HL-60 (cell line): ENCODE results near the gene USP20.

Source experiments
- DNase-seq, 2 experiments: peaks; one replicate each; pipeline ENCODE4 v3.0.0-alpha.2; 2010 to 2020; ENCODE audit warnings: low read depth in 1 of 2, low spot score in 1 of 2
- H3K27ac ChIP-seq: fragments of 250-450 bp; sonication (Bioruptor Pico); replicated peaks from 2 replicates; pipeline ENCODE4 v1.5.1; 2020; ENCODE audit warnings: mild to moderate bottlenecking, moderate library complexity
- H3K27me3 ChIP-seq: fragments of 250-450 bp; sonication (Bioruptor Pico); 2 replicates; pipeline ENCODE4 v1.5.1; 2021; ENCODE audit warnings: mild to moderate bottlenecking, moderate library complexity; ENCODE audit not compliant: insufficient read depth, poor library complexity, severe bottlenecking
- H3K4me3 ChIP-seq: replicated peaks from 2 replicates; pipeline ENCODE4 v1.5.1; 2011; ENCODE audit warnings: mild to moderate bottlenecking, control low read depth, low read length; ENCODE audit not compliant: insufficient read depth
- CTCF ChIP-seq: IDR thresholded peaks from one replicate; pipeline ENCODE4 v1.5.1; 2011; ENCODE audit warnings: low read length, control low read depth, inconsistent platforms; ENCODE audit not compliant: insufficient read depth
- GABPA ChIP-seq: IDR thresholded peaks from 2 replicates; pipeline ENCODE4 v1.6.1; 2012; ENCODE audit warnings: low read depth
- POLR2AphosphoS5 ChIP-seq: IDR thresholded peaks from 2 replicates; pipeline ENCODE4 v1.6.1; 2012; ENCODE audit warnings: low read depth
- REST ChIP-seq: IDR thresholded peaks from 2 replicates; pipeline ENCODE4 v1.6.1; 2012; ENCODE audit warnings: low read depth; ENCODE audit not compliant: insufficient replicate concordance
- SPI1 ChIP-seq: IDR thresholded peaks from 2 replicates; pipeline ENCODE4 v1.6.1; 2012; ENCODE audit warnings: low read depth, mild to moderate bottlenecking, borderline replicate concordance

The USP20 gene

GRCh38 chr9:129822898-129823541 lies 12.2 kb upstream of the USP20 start:
- Histone ChIP-seq H3K27ac (peak overlapping the region; percentile 55), H3K4me3 (peak overlapping the region; percentile 67), H3K27me3 (no peaks in the 10 kb centered on the region)
- no peak for TF ChIP-seq SPI1
- TF ChIP-seq CTCF, result no peak
- no peak for TF ChIP-seq REST
- TF ChIP-seq GABPA, result no peak
- TF ChIP-seq POLR2AphosphoS5, result no peak
- peak in 1 of 2 experiments; percentile 71 for DNase-seq

GRCh38 chr9:129823542-129823934 lies 11.7 kb upstream of the USP20 start:
- Histone ChIP-seq H3K4me3 (peak overlapping the region; percentile 67), H3K27ac (peak overlapping the region; percentile 95), H3K27me3 (no peaks in the 10 kb centered on the region)
- DNase-seq, result no peak
- no peak for TF ChIP-seq SPI1
- no peak for TF ChIP-seq CTCF
- TF ChIP-seq GABPA, result no peak
- TF ChIP-seq REST, result no peak
- no peak for TF ChIP-seq POLR2AphosphoS5

GRCh38 chr9:129823935-129824601 lies 11.2 kb upstream of the USP20 start, which contains the start of gene TOR1A:
TOR1A (minus strand) TSS chr9:129824136; CDS start chr9:129824085, 51 bp downstream.
- peak; percentile 38 for TF ChIP-seq REST
- TF ChIP-seq CTCF, result no peak
- peak; percentile 39; the same call in 1 of the 2 replicates for TF ChIP-seq SPI1
- TF ChIP-seq GABPA, result peak; percentile 83
- TF ChIP-seq POLR2AphosphoS5, result peak; percentile 85
- Histone ChIP-seq H3K4me3 (peak within 1 kb of the TSS; percentile 67), H3K27me3 (no peaks in the 10 kb centered on the region), H3K27ac (peak within 1 kb of the TSS; percentile 95)
- DNase-seq, result peak; percentile 90 to 96
